Subcutaneous adipose tissue (tissue), 4 donors: ENCODE measurements around the gene TAOK1. TPM values are rescaled to one million over a fixed set of nuclear protein-coding genes. Genes with fewer than 3 reads are reported as not detected.

Experiments
- total RNA-seq, 4 donors: library from RNA; depleted of rRNA; stranded (reverse); fragments of >200 nt; gene quantifications; one replicate each; pipeline ENCODE4 v1.1.0, GENCODE V29; 2016
- TF ChIP-seq, protein P1 (sequence below): fragments of 450-650 bp; IDR thresholded peaks from one replicate; pipeline ENCODE4 v1.5.1; 2016; ENCODE audit warnings: low read depth, mild to moderate bottlenecking, control low read depth, antibody characterized with exemption, moderate library complexity

TAOK1 gene
- total RNA-seq, 4 donors from 2014 or later = 64.8 to 106 (median 79.1) TPM

DNA sequence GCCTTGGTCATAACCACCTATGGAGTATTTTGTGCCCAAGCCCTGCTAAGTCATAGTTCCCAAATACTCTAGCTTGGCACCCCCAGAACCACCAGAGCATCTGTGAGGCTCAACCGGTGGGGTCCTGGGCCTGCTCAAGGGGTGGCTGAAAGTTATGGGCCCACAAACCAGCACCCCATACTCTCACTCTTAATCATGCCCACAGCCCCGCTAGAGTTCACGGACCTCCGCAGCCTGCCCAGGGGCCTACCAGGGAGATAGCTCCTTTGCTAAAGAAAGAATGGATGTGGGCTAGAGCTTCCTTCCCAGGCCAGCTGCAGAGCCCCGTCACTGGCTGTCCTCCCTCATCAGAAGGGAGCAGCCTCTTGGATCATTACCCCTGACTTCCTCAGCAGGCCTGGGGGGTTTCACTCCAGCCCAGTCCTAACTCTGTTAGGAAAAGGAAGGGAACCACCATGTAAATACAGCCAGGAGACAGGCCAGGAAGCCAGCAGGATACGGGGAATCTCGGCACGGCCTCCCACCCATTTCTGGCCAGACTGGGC lies 197.9 kb downstream of the TAOK1 start:
- TF ChIP-seq, protein P1, sequence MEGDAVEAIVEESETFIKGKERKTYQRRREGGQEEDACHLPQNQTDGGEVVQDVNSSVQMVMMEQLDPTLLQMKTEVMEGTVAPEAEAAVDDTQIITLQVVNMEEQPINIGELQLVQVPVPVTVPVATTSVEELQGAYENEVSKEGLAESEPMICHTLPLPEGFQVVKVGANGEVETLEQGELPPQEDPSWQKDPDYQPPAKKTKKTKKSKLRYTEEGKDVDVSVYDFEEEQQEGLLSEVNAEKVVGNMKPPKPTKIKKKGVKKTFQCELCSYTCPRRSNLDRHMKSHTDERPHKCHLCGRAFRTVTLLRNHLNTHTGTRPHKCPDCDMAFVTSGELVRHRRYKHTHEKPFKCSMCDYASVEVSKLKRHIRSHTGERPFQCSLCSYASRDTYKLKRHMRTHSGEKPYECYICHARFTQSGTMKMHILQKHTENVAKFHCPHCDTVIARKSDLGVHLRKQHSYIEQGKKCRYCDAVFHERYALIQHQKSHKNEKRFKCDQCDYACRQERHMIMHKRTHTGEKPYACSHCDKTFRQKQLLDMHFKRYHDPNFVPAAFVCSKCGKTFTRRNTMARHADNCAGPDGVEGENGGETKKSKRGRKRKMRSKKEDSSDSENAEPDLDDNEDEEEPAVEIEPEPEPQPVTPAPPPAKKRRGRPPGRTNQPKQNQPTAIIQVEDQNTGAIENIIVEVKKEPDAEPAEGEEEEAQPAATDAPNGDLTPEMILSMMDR = no peak

DNA sequence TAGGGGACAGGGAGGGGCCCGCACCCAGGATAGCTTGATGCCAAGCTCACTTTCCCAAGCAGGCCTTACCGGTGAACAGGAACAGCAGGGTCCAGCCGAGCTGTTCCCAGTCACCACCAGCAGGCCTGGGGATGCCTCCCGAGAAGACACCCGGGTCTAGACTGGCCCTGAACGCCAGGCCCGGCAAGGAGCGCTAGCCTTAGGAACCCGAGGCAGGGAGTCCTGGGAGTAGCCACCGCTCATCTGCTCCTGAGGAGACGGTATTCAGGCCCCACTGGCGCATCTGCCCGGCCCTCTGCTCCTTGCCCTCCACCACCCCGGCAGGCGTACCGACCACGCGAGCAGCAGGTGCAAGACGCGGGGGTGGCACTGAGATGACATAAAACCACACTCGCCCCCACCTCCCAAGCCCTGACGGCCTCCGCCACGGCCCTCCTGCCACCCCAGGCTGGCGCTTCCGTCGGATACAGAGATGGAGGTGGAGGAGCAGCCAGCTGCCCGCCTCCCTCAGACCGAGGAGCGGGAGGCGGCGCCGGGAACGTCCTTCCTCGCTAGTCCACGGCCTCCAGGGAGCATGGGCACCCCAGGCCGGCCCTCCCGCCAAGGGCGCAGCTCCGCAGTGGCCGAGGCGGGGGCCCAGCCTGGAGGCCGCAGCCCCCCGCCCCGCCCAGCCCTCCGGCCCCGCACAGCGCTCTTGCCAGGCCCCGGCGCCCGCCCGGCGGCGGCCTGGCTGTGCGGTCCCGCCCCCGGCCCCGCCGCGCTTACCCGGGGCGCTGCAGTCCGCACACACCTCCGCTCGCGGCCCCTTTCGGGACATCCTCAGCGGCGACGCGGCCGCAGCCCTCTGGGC lies 198.6 kb downstream of the TAOK1 start:
- TF ChIP-seq, protein P1 = no peak

DNA sequence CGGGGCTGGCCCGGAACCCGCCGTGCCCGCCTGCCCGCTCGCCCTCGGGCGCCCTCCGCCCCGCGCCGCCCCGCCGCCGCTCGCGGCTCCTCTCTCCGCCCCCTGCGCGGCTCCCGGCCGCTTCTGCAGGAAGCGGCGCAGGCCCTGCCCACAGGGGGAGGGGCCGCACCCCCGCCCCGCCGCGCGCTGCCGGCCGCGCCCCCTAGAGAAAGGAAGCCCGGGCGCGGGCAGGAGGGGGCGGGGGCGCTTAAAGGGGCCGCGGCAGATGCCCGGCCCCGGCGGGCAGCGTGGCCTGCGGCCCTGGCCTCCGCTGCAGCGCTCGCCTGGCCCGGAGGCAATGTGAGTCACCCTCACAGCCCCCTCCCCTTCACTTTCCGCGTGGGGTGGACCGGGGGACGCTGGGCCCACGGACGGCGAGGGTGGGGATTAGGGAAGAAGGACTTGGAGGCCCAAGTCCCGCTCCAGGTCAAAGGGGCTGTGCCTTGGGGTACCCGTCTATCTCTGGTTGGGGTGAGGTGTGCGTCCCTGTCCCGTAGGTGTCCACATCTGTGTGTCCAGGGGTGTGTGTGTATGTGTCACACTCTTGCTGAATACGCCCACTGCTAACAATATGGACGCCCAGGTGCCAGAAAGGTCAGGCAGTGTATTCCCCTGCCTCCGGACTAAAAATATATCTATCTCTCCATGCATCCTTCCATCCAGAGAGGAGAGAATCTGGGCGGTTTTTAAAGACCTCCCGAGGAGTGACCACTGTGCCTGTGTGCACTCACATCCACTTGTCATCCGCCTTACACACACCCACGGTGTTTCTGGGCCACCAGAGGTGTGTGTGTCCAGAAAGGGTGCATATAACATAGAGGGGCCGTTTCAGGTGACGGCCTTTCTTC lies 199.6 kb downstream of the TAOK1 start, which contains the start of gene GIT1:
Gene GIT1, minus strand, starts transcription at position 125 of the 887 bp plus-strand sequence. CDS start 270 bp downstream, outside the sequence.
- TF ChIP-seq, protein P1 = no peak

DNA sequence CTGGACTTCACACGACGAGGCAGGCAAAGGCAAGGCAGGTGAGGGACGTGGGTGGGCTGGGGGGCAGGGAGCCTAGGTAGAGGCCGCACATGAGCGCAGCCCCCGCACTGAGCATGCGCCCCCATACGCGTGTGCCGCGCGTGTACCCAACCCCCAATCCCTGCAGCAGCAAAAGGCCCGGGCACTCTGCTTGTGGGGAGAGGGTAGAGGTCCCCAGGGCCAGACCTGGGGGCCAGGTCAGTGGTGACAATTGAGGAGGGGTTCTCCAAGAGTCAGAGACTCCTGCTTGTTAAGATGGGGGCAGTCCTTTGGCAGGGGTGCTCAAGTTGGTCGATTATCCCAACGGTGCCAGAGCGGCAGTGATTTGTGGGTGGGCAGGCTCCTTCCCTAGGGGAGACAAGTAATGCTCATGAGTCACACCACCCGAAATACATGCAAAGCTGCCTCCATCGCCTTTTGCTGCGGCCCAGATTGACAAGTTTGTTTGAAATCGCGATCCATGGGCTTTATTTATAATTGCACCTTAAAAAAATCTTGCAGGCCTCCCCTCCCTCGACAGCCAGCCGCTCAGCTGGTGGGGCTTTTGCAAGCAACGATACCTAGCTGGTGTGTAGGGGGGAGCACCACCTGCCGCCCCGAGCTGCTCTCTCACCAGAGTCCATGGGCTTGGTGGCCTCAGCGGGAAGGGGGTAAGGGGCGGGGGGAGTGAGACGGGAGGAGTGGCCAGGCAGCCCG lies 200.4 kb downstream of the TAOK1 start:
- TF ChIP-seq, protein P1 = no peak

DNA sequence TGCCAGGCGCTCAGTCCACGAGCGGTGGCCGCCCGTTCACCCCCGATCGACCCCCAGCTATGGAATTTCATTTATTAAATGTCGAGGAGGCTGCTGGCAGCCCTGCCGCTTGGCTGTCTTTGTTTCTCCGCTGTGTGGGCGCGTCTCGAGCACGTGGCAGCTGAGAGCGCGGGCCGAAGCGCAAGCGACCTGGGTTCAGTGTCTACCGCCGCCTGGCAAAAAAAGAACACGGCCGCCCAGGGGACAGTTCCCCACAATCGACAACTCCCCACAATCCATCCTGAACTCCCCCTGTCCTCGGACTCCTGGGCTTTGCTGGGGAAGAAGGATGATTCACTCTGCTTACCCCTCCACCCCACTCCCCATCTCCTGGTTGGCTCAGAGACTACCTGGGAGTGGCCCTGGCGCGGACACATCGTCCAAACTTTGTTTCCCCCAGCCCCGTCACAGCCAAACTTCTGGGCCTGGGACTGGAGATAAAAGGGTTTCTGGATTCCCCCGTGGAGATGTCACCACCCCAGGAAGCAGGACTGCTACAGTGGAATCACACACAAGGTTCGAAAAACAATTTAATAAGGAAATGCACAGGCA lies 201.1 kb downstream of the TAOK1 start:
- TF ChIP-seq, protein P1 = no peak

DNA sequence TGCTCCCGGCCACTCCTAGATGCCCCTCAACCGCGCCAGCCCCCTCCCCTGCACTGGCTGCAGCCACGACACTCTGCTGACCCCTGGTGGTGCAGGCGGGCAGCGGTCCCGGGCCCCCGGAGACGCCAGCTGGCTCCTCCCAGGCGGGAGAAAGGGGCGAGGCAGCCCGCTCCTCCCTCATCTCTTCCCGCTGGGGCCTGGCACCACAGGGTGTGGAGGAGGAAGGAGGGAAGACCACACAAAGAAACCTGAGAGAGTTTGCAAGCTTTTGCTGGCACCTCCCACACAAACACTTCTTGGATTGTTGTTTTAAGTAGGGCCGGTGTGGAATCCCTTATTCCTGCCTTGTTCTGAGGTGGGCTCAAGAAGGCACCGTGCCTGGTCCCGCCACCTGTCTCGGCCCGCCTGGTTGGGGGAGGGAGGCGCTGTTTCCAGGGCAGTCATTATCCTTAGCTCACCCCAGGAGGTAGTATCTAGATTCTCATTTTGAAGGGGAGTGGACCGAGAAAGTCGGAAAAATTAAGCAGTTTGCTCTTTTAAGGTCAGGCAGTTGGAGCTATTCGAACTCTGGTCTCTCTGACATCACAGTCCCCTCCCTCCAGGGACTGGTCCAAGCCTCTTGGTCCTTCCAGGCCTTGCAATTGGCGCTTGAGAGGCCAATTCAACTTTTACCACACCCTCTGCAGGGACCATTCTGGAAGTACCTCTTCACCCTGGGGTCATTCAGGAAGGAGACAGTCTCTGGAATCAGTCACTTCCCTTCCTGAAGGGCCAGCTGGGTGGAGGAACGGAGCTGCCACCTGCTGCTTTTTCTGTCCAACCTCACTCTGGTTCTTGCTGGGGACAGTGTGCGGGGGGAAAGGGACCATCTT lies 201.8 kb downstream of the TAOK1 start:
- TF ChIP-seq, protein P1 = no peak
